ENCODE results near the gene A4GALT.

- TF ChIP-seq CTCF (IDR thresholded peaks at IDR 0.05) (no peak), POLR2AphosphoS5 (IDR thresholded peaks at IDR 0.05) (no peak), POLR2A (IDR thresholded peaks at IDR 0.05) (no peak)
Measured at GRCh38 chr22:42760806-42761565, 40.3 kb upstream of the A4GALT start.
